Stimulated activated CD8-positive, alpha-beta memory T cell treated with anti-CD3 and anti-CD28 coated beads, Interleukin-15, amount 100 ng/mL, for 24 hours (primary cell): ENCODE measurements around the gene RXRG.

Source experiments
- DNase-seq: peaks from one replicate; pipeline ENCODE4 v3.0.0-alpha.2; 2020; ENCODE audit warnings: low read depth

Gene RXRG

DNA sequence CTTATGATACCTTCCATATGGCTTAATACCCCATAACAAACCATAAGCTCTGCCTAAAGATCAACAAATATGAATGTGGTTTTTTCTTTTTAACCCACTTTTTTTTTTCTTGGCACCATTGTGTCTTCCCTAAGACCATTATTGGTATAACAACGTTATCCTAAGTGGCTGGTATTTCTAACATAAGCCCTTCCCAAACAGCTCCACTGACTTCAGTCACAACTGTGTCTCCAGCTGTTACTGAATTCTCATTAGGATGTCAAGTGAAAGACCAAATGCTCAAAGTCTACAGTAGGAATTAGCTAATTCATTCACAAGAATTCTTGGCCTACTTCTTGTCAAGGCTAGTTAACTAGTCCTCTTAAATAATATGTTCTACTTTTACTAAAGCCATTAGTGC is 4.2 kb upstream of the RXRG start:
- DNase-seq, result no peak

DNA sequence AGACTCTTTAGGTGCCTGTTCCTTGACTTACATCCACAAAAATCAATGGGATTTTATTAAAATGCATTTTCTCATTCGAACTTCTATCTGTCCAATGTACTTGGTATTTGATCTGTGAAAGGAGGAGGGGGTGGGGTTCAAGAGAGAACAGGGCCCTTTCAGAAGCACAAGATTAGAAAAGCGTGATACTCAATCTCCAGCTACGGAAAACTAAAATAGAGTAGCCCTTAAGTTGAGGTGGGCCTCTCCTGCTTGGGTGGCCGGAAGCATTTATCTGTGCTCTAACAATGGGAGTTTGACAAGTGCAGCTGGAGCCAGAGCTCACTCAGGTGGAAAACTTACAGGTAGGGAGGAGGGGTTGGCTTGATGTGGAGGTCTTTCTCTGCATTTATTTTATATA is 462 bp upstream of the RXRG start:
- no peak for DNase-seq

DNA sequence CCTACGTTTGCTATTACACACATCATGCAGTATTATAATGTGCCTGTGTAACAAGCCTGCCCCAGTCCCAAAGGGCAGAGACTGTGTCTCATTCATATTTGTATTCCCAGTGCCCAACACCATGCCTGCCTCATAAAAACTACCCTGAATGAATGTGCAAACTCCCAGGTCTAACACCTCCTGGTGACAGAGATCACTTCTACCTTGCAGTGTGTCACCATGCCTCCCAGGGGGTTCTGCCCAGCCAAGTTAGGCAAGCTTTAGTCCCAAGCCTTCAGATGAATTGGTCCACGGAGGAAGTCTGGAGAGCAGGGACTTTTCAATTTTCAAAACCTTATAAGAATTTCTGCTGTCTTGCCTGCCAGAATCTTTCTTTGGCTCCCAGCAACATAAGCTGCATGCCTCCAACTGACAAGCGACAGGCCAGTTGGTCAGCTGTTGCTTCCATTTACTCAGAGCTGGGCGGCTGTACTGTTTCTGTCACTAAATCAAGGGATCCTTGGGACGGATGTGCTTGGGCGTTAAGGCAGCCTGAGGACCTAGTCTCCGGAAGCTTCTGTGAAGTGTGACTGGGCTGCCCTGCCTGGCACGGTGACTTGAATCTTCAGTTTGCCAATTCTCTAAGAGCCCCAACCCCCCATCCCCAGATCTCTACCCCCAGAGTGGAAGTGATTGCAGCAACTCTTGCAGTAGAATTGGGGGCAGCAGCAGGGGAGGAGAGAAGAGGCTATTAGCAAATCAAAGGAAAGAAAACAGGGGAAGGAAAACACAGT is 1.2 kb downstream of the RXRG start:
- no peak for DNase-seq

DNA sequence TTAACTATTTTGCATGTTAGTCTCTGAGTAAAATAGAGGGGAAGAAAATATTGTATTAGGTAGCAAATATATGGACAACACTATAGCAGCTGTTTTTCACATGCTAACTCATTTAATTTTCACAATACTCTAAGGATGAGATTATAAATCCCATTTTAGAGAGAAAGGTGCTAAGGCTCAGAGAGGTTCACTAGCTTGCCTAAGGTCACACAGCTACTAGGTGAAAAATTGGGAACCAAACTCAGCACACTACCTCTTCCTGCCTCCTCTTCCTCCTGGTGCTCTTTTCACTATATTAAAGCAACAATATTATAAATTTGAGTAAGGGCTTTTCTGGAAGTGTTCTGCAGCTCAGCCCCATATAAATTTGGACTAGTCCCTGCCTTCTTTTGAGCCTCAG is 2.3 kb downstream of the RXRG start:
- no peak for DNase-seq

DNA sequence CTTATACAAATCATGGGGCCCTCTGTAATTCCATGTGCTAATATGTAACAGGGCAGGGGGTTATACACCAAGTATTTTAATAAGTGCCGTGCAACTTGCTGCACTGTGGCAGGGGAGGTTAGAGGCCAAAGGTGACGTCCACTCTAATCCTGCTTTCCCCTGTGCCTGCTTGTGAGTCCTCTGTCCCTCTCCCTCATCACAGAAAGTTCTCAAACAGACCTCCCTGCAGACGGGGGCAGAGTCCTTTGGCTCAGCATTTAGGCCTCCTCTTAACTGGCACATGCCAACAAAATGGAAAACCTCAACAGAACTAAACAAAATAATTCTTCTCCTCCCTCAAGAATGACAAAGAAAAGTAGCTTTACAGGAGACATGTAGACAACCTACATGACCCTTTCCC is 2.9 kb downstream of the RXRG start:
- no peak for DNase-seq

DNA sequence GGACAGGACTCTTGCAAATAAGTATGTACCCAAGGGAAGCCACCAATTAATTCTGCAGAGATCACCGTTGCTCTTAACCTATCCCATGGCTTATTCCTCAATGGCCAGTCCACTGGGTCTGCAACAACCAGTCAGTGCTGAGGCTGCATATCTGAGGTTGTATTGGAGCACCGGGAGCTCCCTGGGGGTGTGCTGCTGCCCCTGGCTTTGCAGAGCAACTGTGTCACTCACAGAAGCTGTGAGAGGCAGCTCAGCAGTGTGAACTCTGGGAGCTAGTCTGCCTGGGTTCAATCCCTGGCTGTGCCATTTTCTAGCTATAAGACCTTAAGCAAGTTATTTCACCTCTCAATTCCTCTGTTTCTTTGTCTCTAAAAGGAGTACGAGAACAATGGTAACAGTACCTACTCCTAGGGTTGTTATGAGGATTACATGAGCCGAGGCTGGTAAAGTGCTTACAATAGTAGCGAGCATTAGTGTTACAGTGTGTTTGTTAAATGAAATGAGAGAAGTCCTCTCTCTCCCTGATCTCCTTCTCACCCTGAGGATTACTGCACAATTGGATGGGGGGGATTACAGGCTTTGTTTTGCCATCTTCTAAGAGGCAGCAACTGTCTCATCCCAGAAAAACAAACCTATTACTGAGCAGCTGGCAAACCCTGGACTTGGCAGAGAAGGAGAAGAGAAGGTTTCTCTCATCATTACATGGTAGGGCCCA is 3.6 kb downstream of the RXRG start:
- no peak for DNase-seq

DNA sequence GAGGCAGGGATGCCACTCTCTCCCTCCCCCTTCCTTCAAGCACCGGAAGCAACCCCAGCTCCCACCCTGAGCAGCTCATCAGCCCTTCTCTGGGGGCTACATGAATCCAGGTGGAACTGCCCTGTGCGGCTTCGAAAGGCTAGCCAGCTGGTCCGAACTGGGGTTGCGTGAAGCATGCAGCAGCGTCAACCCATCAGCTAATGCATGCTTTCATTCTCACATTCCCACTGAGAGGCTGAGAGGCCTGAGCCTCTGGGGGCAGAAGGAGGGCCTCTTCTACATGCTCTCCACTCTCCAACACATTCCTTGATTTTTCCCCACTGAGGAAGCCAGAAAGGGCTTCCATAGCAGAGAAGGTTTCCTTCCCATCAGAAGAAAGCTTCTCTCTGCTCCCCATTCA is 5.6 kb downstream of the RXRG start:
- no peak for DNase-seq

DNA sequence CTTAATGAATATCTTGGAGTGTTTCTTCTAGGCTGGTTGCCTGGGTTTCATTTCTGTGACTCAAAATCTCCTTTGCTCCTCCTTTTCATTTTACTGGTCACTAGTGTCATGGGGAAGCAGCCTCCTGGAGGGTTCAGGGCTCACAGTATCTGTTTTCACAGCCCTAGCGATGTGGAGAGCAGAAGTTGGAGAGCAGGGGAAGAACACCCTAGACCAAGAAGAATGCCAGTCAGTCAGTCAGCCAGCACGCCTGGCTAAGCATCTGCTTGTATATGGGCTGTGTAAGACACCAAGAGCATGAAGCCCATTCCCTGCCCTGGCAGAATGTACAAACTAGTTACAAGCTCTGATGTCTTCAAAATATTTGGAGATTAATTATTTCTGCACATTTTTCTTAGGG is 7.9 kb downstream of the RXRG start:
- no peak for DNase-seq

DNA sequence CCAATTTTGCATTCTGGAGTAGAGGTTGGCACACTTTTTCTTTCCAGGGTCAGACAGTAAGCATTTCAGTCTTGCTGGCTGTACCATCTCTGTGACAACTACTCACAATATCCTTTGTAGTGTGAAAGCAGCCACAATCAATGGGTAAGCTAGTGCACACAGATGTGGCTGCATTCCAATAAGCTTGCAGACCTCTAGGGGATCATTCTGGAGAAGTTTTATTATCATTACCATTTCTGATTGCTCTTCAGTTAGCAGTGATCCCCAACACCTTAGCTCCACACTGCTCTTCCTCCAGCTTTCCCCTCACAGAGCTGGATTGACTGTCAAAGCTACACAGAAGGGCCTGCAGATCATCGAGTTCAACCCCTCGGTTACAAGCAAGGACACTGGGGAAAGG is 9.1 kb downstream of the RXRG start:
- no peak for DNase-seq

DNA sequence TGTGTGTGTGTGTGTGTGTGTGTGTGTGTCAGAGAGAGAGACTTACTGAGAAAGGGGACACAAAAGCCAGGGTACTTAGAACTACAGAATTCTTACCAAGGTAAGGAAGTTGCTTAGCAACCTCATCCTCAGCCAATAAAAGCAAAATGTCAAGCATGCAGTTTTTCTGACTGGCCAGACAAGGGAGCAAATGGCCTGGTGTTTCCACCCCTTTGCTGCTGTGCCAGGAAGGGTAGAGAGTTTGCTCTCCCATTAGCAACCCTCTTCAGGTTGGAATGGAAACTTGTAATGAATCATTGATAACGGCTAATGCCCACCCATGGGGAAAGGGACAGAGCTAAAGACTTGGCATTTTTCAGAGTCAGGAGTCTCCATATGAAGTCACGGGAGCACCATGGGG is 10.6 kb downstream of the RXRG start:
- no peak for DNase-seq

DNA sequence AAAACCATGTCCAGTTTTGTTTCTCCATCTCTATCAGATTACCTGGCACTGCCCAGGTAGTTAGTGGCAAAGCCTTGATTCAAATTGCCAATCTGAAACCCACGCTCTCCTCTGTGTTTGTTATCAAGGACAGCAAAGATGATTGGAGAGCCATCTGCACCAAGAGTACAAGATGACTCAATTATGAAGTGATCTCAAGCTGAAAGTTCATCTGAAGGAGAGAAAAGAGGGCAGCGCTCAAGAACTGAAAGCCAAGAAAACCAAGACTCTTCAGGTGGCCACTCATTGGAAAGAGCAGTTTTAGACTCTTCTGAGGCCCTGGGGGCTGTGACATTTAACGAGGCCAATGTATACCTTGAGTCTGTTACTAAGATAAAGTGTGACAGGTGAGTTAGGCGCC is 13.8 kb downstream of the RXRG start:
- no peak for DNase-seq

DNA sequence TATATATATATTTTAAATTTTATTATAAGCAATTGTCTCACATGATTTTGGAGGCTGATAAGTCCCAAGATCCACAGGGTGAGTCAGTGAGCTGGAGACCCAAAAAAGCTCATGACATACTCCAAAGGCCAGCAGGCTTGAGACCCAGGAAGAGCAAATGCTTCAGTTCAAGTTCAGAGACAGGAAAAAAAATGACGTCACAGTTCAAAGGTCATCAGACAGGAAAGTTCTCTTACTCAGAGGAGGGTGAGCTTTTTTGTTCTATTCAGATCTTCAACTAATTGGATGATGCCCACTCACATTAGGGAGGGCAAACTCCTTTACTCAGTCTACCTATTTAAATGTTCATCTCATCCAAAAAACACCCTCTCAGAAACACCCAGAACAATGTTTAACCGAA is 18.2 kb downstream of the RXRG start:
- DNase-seq, result no peak

DNA sequence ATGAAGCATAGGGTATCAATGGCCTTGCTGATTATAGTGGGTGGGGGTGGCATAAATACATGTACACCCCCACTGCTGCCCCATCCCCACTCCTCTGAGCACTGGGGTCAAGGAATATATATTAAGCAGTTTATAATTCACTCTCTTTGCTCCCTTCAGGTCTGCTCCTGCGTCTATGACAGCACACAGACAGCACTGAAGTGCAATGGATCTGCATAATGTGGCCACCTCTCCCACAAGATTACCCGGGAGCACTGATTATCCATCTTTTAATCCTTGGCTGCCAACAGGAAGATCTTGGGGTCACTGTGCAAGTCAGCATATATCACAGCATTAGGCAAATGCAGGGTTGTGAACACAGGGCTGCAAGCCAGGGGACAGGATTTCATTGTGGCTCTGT is 19.3 kb downstream of the RXRG start:
- DNase-seq, result no peak

DNA sequence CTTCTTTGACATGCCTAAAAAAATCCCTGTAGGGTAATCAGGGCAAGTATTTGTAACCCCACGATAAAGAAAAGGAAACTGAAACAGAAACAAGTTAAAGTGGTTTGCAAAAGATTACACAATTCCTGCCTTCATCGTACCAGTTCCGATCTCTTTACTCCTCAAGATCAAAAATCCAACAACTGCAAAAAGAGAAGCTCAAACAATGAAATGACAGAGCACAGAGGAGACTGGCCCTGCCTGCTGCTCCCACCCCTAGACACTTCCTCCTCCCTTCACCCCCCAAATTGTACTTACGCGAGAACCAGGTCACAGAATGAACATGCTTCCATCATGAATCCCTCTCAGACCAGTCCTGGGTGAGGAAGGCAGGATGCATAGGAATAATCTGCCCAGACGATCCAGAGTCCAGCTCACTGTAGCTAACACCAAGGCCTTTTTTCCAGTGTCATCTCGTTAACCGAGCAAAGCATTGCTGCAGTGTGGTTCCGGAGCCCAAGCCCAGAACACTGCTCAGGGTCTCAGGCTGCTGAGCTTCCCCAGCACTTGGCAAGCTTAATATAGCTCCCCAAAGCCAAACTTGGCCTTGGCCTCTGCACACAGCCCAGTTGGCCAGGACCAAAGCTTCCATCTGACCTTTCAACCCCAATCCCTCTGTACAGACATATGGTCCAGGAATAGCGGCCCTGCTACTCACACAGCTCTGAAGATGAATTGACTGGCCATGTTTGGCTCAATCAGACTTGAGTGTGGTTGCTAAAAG is 20.3 kb downstream of the RXRG start:
- DNase-seq, result no peak

DNA sequence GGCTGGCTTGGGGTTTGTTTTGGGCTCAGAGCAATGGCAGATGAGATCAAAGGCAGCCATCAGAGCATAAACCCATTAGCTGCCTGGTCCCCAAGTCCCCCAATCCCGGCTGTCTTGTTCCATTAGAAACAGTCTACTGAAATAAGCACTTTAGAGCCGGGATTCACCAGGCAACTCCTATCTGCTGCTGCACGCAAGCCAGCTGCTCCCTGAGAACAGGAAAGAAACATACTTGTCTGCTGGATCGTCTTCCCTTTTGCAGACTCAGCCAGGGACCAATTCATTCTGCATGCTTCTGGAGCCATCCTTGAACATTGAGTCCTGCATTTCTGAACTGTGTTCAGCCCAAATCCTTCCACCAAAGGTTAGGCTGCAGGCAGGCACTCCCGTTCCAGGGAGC is 21.8 kb downstream of the RXRG start:
- no peak for DNase-seq

DNA sequence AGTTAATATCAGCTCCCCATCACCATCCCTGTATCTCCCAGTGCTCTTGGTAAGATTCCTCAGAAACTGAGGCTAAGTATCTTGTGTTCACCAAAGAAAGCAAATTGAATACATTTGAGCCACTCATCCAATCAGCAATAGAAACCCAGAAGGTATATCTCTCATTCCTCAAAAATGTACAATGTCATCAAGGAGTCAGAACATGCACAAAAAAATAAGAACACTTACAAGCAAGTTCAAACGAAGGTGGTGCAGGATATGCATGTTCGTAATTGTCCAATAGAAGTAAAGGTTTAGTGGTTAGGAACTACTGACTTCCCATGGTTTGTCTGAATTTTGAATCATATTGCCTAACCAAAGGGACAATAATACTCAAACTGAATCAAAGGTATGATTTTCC is 24.3 kb downstream of the RXRG start:
- no peak for DNase-seq

DNA sequence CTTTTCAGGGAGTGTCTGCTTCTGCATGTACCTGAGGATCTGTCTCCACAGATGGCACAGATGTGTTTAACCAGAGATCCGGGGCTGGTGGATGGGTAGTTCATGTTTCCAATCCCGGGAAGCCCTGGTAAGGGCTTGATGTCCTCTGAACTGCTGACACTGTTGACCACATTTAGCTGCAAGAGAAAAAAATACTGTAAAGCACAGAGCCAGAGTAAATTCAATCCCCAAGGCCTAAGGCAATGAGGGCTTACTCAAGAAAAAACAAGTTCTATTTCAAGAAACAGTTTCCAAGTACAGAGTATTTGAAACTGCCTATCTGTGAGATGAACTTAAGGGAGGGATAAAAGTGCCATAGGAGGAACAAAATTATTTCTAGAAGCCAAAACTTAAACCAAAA is 25.1 kb downstream of the RXRG start:
- DNase-seq, result no peak

DNA sequence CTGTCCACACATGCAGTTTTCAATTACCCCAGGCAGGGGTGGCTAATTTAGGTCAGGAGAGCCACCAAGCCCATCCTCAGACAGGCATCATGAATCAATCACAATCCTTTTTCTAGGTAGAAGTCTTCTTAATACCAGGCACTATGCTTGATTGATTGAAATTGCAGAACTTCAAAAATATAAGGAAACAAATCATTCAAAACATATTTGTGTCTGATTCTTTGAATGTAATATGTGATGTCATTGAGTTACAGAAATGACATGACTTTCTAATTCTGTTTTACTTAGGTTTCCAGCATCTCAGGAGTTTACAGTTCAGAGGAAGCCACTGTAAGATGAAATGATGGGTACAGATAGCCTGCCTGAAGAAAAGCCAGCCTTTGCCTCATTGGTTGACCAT is 26.7 kb downstream of the RXRG start:
- DNase-seq, result no peak

DNA sequence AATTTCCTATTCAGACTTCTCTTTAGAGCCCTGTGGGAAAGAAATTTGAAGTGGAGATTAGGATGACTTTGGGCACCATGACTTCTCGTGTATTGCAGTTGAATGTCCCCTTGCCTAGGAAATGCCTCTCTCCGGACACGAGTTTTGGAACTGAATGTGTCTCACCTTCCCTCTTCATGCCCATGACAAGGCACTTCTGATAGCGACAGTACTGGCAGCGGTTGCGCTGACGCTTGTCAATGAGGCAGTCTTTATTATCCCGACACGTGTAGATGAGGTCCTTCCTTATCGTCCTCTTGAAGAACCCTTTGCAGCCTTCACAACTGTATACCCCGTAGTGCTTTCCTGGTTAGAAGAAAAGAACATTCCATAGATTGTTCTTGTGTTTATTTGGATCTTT is 28.1 kb downstream of the RXRG start:
- DNase-seq, result no peak

DNA sequence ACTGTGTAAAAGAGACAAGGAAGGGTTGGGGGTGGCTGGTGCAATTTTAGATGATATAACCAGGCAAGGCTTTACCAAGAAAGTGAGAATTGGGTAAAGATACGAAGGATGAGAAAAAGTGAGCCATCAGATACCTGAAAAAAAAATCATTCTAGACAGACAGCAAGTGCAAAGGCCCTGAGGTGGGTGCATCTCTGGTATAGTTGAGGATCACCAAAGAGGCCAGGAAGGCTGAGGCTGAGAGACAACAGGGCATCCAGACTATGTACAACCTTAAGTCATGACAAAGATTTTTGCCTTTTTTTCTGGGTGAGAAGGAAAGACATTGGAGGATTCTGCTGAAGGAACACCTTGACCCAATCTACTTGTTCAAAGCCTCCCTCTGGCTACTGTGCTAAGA is 29.9 kb downstream of the RXRG start:
- no peak for DNase-seq

DNA sequence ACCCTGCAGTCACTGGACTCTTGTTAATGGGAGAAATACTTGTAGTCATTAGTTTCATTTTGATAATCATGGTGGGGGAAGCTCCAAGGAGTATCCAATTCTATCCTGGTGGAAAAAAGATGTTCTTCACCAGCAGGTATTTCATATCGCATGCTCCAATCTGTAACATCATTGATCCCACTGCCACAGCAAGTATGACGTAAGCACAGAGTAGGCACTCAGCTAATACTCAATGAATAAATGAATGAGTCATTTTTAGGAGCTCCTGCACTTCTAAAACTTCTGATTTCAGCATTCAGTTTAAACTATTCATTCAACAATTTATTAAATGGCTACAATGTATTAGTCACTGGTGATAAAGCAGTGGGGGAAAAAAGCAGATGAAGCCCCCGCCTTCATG is 30.3 kb downstream of the RXRG start:
- DNase-seq, result no peak

DNA sequence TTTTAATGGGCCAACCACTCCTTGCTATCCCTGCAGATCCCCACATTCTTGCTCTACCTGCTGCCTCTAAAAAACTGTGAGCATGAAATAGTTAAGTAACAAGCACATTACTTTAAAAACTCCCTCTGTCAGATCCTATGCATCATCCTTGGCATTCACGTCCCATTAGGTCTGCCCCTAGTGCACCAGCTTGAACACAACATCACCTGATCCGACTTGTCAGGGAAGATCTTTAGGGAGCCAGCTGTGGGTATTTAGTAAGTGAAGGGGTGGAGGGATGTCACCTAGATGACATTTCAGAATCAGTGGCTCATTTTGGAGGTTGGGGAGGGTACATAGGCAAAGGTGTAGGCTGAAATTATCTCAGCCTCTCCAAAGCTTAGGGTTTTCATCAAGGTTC is 33.5 kb downstream of the RXRG start:
- no peak for DNase-seq

DNA sequence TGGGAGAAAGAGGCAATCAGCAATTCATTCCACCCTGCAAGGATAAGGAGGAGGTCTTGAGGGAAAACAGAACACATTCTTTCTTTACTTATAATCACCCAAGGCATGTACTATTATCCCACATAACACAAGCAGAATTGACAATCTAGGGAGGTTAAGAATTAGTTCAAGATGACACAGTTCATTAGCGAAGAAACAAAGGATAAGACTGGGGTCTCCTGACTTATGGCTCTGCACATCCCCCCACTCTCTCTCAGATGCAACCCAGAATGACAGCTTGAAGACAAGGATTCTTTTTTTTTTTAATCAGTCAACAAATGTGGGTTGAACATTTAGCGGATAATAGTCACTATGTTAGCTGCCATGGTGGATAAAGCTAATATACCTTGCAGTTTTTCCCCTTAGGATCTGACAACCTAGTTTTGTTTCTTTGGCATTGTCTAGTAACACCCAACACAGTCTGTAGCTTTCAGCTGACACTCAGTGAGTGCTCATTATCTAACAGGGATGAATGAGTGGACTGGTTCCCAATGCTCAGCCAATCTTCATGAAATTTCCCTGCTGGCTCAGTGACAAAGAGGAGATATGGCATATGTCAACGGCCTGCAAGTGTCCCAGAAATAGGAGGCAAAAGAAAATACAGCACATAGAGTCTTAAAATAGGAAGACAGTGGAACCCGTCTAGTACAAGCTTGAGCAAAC is 35.1 kb downstream of the RXRG start:
- DNase-seq, result no peak
